Pancreas (tissue), 10 donors: ENCODE results near the gene THEM5. TPM values are rescaled to one million over a fixed set of nuclear protein-coding genes. Genes with fewer than 3 reads are reported as not detected.

Experiments
- ATAC-seq, 4 donors: fragments of 200-7000 bp; cut with Tn5 transposase; one replicate each; pipeline versions ENCODE4 v1.8.0 to v1.9.1; 2020; ENCODE audit warnings: mild to moderate bottlenecking in 4 of 4, moderate library complexity in 4 of 4
- DNase-seq, 6 donors: peaks; one replicate each; pipeline ENCODE4 v3.0.0-alpha.2; 2020
- FAIRE-seq: peaks from 2 replicates; lab custom pipeline; 2012; peaks lifted over from hg19 to GRCh38; lab: Jason Lieb, UNC
- H3K27ac ChIP-seq, 4 donors: fragments of 200-600 bp; sonication (generic); 1 replicate in 3 of 4; 2 replicates in 1 of 4; pipeline versions ENCODE4 v1.5.0 to v1.8.0; 2020
- H3K27me3 ChIP-seq, 4 donors: fragments of 200-600 bp; one replicate each; pipeline ENCODE4 v1.8.0; 2021
- H3K36me3 ChIP-seq, 3 donors: fragments of 200-600 bp; sonication (generic) in 1 of 3; one replicate each; pipeline versions ENCODE4 v1.5.0 to v1.8.0; 2020 to 2021
- H3K4me1 ChIP-seq, 3 donors: fragments of 200-600 bp; one replicate each; pipeline ENCODE4 v1.8.0; 2021
- H3K4me3 ChIP-seq, 4 donors: fragments of 200-600 bp; sonication (generic) in 2 of 4; one replicate each; pipeline versions ENCODE4 v1.5.0 to v1.8.0; 2020 to 2021
- H3K9me3 ChIP-seq, 4 donors: fragments of 200-600 bp; one replicate each; pipeline ENCODE4 v1.8.0; 2021
- CTCF ChIP-seq, 4 donors: fragments of 200-600 bp; sonication (generic) in 3 of 4; IDR thresholded peaks; one replicate each; pipeline versions ENCODE4 v1.5.0 to v1.8.0; 2021; ENCODE audit warnings: antibody characterized with exemption in 4 of 4
- WGBS, 2 donors: extraction: QIAGEN DNeasy Blood & Tissue Kit; methylation state at CpG; one replicate each; pipeline ENCODE4 v1.1.7; 2013; 5-methylcytosine and 5-hydroxymethylcytosine counted together
- intact Hi-C, 3 donors: fragments of 100-400 bp; cut with DNase I; formaldehyde crosslinking; loops; one replicate each; pipeline versions ENCODE4 v1.11.1 to v1.14.2; 2022
- polyA plus RNA-seq, 2 donors: library from polyadenylated mRNA; stranded (reverse); fragments of 200-250 nt; gene quantifications; one replicate each; pipeline ENCODE4 v1.2.3, GENCODE V29; 2013
- total RNA-seq, 6 donors: library from RNA; stranded (reverse); fragmentation: NEBNext Ultra II Directional in 4 of 6; extraction: Animal tissue kit (Norgen Biotek cat#: 25700) in 4 of 6; gene quantifications; one replicate each; pipeline versions ENCODE4 v1.2.1 to v1.2.4, GENCODE V29; 2021 to 2023
- donor health status: healthy with polysubstance abuse.
- donor health status: DM: no; HTN: no; CAD: no; lungs with moderate emphysema.
- donor health status: DM: no; HTN: no; CAD: no.
- donor health status: control.
- donor health status: control.
- donor health status: Bipolar disorder and iron deficiency.
- donor health status: DM: yes; HTN: yes; CAD: no.
- donor health status: DM: no; HTN: no; CAD: no.
- donor health status: DM: no; HTN: no; CAD: no.
- donor health status: DM: yes; HTN: yes; CAD: no.

THEM5 gene
- total and polyA plus RNA-seq, 8 donors, result 0.17 TPM; not detected in 7

DNA sequence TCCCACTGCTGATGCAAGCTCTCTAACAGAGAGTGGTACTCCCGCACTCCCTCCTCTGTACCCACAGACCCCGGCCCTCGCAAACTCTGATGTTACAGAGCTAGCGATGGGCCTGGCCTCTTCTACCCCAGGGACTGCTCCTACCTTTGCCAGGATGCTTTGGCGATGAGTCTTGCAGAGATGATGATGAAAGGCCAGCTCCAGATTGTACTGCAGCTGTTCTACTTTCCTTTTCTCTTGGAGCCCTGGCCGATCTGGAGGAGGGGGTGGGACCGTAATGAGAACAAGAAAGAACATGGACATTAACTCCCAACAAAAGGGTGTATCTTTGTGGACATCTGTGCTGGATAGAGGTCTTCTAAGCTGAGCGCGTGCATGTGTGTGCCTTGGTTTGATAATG, 42.3 kb downstream of the THEM5 start:
- DNase-seq, result peak in 1 of 6 donors; percentile 14
- no peak for FAIRE-seq
- no peak for TF ChIP-seq CTCF (IDR thresholded peaks at IDR 0.05)
- H3K27me3 ChIP-seq, result no peaks in the 10 kb centered on the region
- no peak for ATAC-seq
- 91 to 93% methylated on average over 9 of the region's 9 CpGs for WGBS, 2 donors
- no peak overlapping the region for H3K4me3 ChIP-seq
- intact Hi-C loops, result no loop called here
- peaks cover 0 to 18% (median 11%) of the 10 kb centered on the region in 3 donors for H3K4me1 ChIP-seq
- H3K27ac ChIP-seq, result no peak overlapping the region
- no peaks in the 10 kb centered on the region for H3K9me3 ChIP-seq
- peaks cover 0 to 64% (median 26%) of the 10 kb centered on the region in 3 donors for H3K36me3 ChIP-seq

- 92 to 100% methylated on average over 1 of the region's 1 CpG for WGBS, 2 donors
- FAIRE-seq, result no peak
- no peak for TF ChIP-seq CTCF (IDR thresholded peaks at IDR 0.05)
- intact Hi-C loops, result no loop called here
- peak in 1 of 6 donors; percentile 0 for DNase-seq
- ATAC-seq, result peak in 1 of 4 donors; percentile 4
- Histone ChIP-seq H3K36me3 (peaks cover 0 to 53% (median 22%) of the 10 kb centered on the region in 3 donors), H3K27me3 (no peaks in the 10 kb centered on the region), H3K9me3 (no peaks in the 10 kb centered on the region), H3K4me3 (no peak overlapping the region), H3K27ac (peak overlapping the region in 2 of 4 donors; percentile 29 to 37), H3K4me1 (peaks cover 0 to 18% (median 11%) of the 10 kb centered on the region in 3 donors)
These were observed 43.4 kb downstream of the THEM5 start for GRCh38 chr1:151809985-151810556.

DNA sequence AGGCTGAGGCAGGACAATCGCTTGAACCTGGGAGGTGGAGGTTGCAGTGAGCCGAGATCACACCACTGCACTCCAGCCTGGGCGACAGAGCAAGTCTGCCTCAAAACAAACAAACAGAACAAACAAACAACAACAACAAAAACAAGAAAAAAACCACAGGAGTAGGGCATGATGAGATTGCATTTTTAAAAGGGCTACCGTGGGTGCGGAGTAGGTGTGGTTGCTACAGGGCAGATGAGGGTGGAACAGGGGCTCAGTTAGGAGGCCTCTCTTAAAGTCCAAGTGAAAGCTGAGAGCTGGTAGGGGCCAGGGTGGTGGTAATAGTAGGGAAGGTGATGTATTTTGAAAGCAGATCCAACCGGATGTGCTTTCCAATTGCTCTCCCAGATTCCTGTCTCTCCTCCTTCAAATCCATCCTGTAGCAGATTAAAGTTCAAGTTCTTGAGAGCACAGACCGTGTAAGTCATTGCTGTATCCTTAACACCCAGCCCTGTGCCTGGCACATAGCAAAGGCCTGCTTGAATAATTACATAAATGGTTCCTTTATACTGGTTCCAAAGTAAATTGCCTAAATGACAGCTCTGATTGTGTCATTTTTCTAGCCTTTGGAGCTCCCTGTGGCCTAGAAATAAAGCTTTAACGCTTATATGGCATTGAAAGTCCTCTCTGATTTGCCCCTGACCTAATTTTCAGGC, 44.1 kb downstream of the THEM5 start:
- Histone ChIP-seq H3K9me3 (no peaks in the 10 kb centered on the region), H3K27me3 (no peaks in the 10 kb centered on the region), H3K27ac (peak overlapping the region in 2 of 4 donors; percentile 37 to 54), H3K36me3 (peaks cover 0 to 46% (median 16%) of the 10 kb centered on the region in 3 donors), H3K4me1 (peaks cover 0 to 18% (median 11%) of the 10 kb centered on the region in 3 donors), H3K4me3 (no peak overlapping the region)
- DNase-seq (peak in 3 of 6 donors; percentile 9 to 50 (median 30)), ATAC-seq (peak; percentile 56 to 95 (median 84)), FAIRE-seq (no peak)
- intact Hi-C loops, result no loop called here
- WGBS, 2 donors, result 54 to 59% methylated on average over 8 of the region's 8 CpGs
- no peak for TF ChIP-seq CTCF (IDR thresholded peaks at IDR 0.05)

DNA sequence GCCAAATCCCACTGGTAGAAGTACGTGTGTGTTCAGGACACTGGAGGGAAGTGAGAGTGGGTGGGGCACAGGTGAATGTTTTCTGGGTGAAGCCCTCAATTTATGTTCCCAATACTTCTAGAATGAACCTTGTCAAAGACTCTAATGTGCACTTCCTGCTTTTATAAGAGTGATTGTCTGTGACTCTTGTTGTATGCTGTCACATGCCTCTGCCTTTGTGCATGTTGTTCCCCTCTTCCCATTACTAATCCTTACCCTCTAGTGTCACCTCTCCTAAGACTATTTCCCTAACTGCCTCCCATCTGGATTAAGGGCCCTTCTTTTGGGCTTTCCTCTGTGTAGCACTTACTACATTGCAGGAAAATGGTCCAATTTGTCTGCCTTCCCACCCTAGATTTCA, 45.7 kb downstream of the THEM5 start:
- Histone ChIP-seq H3K9me3 (no peaks in the 10 kb centered on the region), H3K27ac (no peak overlapping the region), H3K36me3 (peaks cover 0 to 30% (median 3%) of the 10 kb centered on the region in 3 donors), H3K4me3 (no peak overlapping the region), H3K4me1 (peaks cover 0 to 18% (median 11%) of the 10 kb centered on the region in 3 donors), H3K27me3 (no peaks in the 10 kb centered on the region)
- FAIRE-seq, result no peak
- DNase-seq, result no peak
- ATAC-seq, result no peak
- 78 to 84% methylated on average over 1 of the region's 1 CpG for WGBS, 2 donors
- TF ChIP-seq CTCF (IDR thresholded peaks at IDR 0.05), result no peak
- intact Hi-C loops, result no loop called here
